Measurements from ENCODE around the gene HNRNPUL2. TPM values are rescaled to one million over a fixed set of nuclear protein-coding genes. Genes with fewer than 3 reads are reported as not detected.

Gene HNRNPUL2
- total and polyA plus RNA-seq, 2 of the 8 experiments (the other 6 are each of a cell fraction or from before 2014, with no cell fraction given): 14.9 to 46.4 TPM

DNA sequence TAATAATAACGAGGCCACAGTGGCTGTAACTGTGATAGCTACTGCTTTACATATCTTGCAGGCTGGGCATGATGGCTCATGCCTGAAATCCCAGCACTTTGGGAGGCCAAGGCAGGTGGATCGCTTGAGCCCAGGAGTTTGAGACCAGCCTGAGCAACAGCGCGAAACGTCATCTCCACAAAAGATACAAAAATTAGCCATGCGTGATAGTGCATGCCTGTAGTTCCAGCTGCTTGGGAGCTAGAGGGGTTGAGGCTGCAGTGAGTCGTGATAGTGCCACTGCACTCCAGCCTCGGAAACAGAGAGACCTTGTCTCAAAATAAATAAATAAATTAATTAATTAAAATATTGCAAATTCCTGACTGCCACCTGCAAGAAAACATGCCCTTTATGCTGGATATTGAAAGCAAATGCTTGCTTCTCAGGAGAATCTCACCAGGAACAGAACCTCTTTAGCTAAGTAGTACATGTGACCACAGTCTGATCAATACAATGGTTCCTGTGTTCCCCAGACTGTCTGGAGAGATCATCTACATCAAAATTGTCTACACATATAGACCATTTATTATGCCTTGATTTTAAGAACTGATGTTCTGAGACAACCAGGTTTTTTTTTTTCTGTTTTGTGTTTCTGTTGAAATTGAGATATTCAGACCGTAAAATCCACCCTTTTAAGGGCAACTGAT lies 20.4 kb upstream of the HNRNPUL2 start:
- Histone ChIP-seq H4K91ac (replicated peaks; ENCODE audit: insufficient read length, low read length) (no peak overlapping the region), H3K14ac (ENCODE audit: insufficient read length) (no peak overlapping the region), H2AK5ac (ENCODE audit: low read depth, low read length) (no peak overlapping the region), H3K9ac (replicated peaks in 1 of 4; ENCODE audit: extremely low read depth in 1 of 4, low read depth in 3 of 4, low read length in 3 of 4) (no peak overlapping the region), H4K8ac (ENCODE audit: extremely low read depth, insufficient read depth, low read length) (no peak overlapping the region), H3K56ac (replicated peaks; ENCODE audit: insufficient read length, low read depth, low read length) (no peak overlapping the region), H2BK20ac (ENCODE audit: low read length) (no peak overlapping the region), H3K4ac (replicated peaks; ENCODE audit: insufficient read length, low read depth, low read length) (no peak overlapping the region), H3K23me2 (ENCODE audit: low read depth, low read length) (no peaks in the 10 kb centered on the region), H3K27me3 (replicated peaks in 1 of 4; ENCODE audit: control insufficient read depth in 3 of 4, extremely low read depth in 1 of 4, insufficient read depth in 3 of 4, low read length in 3 of 4) (no peaks in the 10 kb centered on the region), H2BK120ac (replicated peaks; ENCODE audit: low read depth, low read length) (no peak overlapping the region), H3K36me3 (ENCODE audit: control insufficient read depth in 2 of 4, insufficient read depth in 4 of 4, low read length in 3 of 4) (peaks cover 8 to 26% (median 13%) of the 10 kb centered on the region in 4 experiments), H3K4me2 (ENCODE audit: insufficient read depth in 1 of 2, low read depth in 2 of 2, low read length in 2 of 2) (no peak overlapping the region), H2AFZ (ENCODE audit: low read length) (no peak overlapping the region), H2BK12ac (ENCODE audit: low read depth, low read length) (no peak overlapping the region), H3K23ac (ENCODE audit: insufficient read length) (no peak overlapping the region), H3K18ac (ENCODE audit: extremely low read depth, low read length) (no peak overlapping the region), H3K4me3 (ENCODE audit: extremely low read depth in 1 of 4, insufficient read depth in 2 of 4, low read depth in 3 of 4, low read length in 4 of 4) (no peak overlapping the region), H3K79me2 (ENCODE audit: control insufficient read depth in 1 of 2, insufficient read depth in 2 of 2, low read length in 2 of 2) (peaks cover 2 to 29% of the 10 kb centered on the region in 2 experiments), H3K9me3 (ENCODE audit: insufficient read depth in 2 of 2, low read depth in 1 of 2, low read length in 1 of 2) (no peaks in the 10 kb centered on the region), H4K20me1 (replicated peaks in 1 of 2; ENCODE audit: control insufficient read depth in 1 of 2, insufficient read depth in 2 of 2, low read length in 2 of 2) (peaks cover 6 to 15% of the 10 kb centered on the region in 2 experiments), H4K5ac (ENCODE audit: insufficient read length, low read depth, low read length) (no peak overlapping the region), H3K27ac (ENCODE audit: low read depth, low read length) (no peak overlapping the region), H2BK5ac (ENCODE audit: low read depth, low read length) (no peak overlapping the region), H2BK15ac (ENCODE audit: low read length) (no peak overlapping the region), H3K4me1 (replicated peaks in 1 of 4; ENCODE audit: control insufficient read depth in 3 of 4, insufficient read depth in 4 of 4, low read length in 3 of 4) (no peaks in the 10 kb centered on the region), H3K79me1 (ENCODE audit: low read depth, low read length) (peaks cover 8% of the 10 kb centered on the region)
- DNase-seq (ENCODE audit: low read depth in 1 of 2, low spot score in 2 of 2) (no peak), FAIRE-seq (no peak)
- ChIA-PET POLR2A (ENCODE audit: partially characterized antibody) (interaction anchor here (0.6 to 16.9 kb wide), 15 partner anchors 10 to 174 kb away, joined by 3 to 192 read pairs (median 6); partner anchors contain the start of genes EEF1G, HNRNPUL2, POLR2G and TAF6L), CTCF (ENCODE audit: partially characterized antibody) (interaction anchor here (0.6 to 7.9 kb wide), 6 partner anchors 8 to 133 kb away, joined by 3 to 40 read pairs (median 5); partner anchors contain the start of genes POLR2G and SLC3A2)
- no peak for TF ChIP-seq CEBPB (IDR thresholded peaks at IDR 0.05; ENCODE audit: low read depth, low read length)
- TF ChIP-seq ZNF274 (IDR thresholded peaks at IDR 0.05; ENCODE audit: borderline replicate concordance, extremely low read depth, low read length): no peak
- TF ChIP-seq, protein P1, sequence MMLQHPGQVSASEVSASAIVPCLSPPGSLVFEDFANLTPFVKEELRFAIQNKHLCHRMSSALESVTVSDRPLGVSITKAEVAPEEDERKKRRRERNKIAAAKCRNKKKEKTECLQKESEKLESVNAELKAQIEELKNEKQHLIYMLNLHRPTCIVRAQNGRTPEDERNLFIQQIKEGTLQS (IDR thresholded peaks at IDR 0.05; ENCODE audit: insufficient read depth, low read depth, low read length): no peak
- no peak for TF ChIP-seq RFX5 (IDR thresholded peaks at IDR 0.05; ENCODE audit: borderline replicate concordance, low read depth, low read length)
- TF ChIP-seq NANOG (IDR thresholded peaks at IDR 0.05; ENCODE audit: insufficient read depth, low read depth, low read length, poor library complexity, severe bottlenecking): no peak
- no peak for TF ChIP-seq EGR1 (IDR thresholded peaks at IDR 0.05; ENCODE audit: borderline replicate concordance, low read depth, low read length)
- TF ChIP-seq RAD21 (IDR thresholded peaks at IDR 0.05 in 1 of 2, conservative IDR thresholded peaks at IDR 0.05 in 1 of 2; ENCODE audit: low read depth in 2 of 2, low read length in 2 of 2): no peak
- TF ChIP-seq SP1 (IDR thresholded peaks at IDR 0.05; ENCODE audit: low read depth, low read length): no peak
- TF ChIP-seq CBX5 (IDR thresholded peaks at IDR 0.05; ENCODE audit: low read depth, low read length): no peak
- no peak for TF ChIP-seq MAFK (IDR thresholded peaks at IDR 0.05; ENCODE audit: low read depth, low read length)
- 95% methylated on average over 9 of the region's 9 CpGs; no CpG with 5 or more reads in 1 of the 2 experiments for WGBS, 2 experiments (ENCODE audit: extremely low coverage in 1 of 2, insufficient coverage in 1 of 2, insufficient read length in 1 of 2, insufficient replicate concordance in 2 of 2, low coverage in 1 of 2, low lambda C conversion rate in 2 of 2, missing lambda C conversion rate in 1 of 2)
